HepG2 (cell line): ENCODE data around the gene APOL2.

Experiments used
- AHDC1 ChIP-seq: sonication (generic); formaldehyde crosslinking; IDR thresholded peaks from 2 replicates; pipeline ENCODE4 v1.5.1; 2020; ENCODE audit warnings: mild to moderate bottlenecking, missing genetic modification reagents, borderline replicate concordance
- CTCF ChIP-seq: sonication (generic); formaldehyde crosslinking; IDR thresholded peaks from 2 replicates; pipeline ENCODE4 v1.5.0; 2020; ENCODE audit warnings: mild to moderate bottlenecking, missing genetic modification reagents, moderate library complexity
- KAT7 ChIP-seq: IDR thresholded peaks from 2 replicates; pipeline ENCODE4 v1.6.1; 2018; ENCODE audit warnings: borderline replicate concordance, missing compliant biosample characterization
- KMT2A ChIP-seq: sonication (generic); formaldehyde crosslinking; IDR thresholded peaks from 2 replicates; pipeline ENCODE4 v1.4.0; 2020; ENCODE audit warnings: missing genetic modification reagents
- NFIC ChIP-seq: IDR thresholded peaks from 2 replicates; pipeline ENCODE4 v1.6.1; 2012; ENCODE audit warnings: mild to moderate bottlenecking, low read length, inconsistent platforms
- PAF1 ChIP-seq: IDR thresholded peaks from 2 replicates; pipeline ENCODE4 v1.6.1; 2016; ENCODE audit warnings: missing genetic modification reagents, missing compliant biosample characterization
- PHF20 ChIP-seq: sonication (generic); formaldehyde crosslinking; IDR thresholded peaks from 2 replicates; pipeline ENCODE4 v1.5.0; 2020; ENCODE audit warnings: mild to moderate bottlenecking, missing genetic modification reagents

- TF ChIP-seq CTCF (CRISPR knock-in tag) (no peak), AHDC1 (CRISPR knock-in tag) (no peak), PHF20 (no peak), PAF1 (no peak), KAT7 (CRISPR knock-in tag) (no peak), KMT2A (CRISPR knock-in tag) (no peak), NFIC (no peak)
These were observed 62.2 kb downstream of the APOL2 start for GRCh38 chr22:36177160-36177559.
